ENCODE results near the gene TRIOBP.

The TRIOBP gene

DNA sequence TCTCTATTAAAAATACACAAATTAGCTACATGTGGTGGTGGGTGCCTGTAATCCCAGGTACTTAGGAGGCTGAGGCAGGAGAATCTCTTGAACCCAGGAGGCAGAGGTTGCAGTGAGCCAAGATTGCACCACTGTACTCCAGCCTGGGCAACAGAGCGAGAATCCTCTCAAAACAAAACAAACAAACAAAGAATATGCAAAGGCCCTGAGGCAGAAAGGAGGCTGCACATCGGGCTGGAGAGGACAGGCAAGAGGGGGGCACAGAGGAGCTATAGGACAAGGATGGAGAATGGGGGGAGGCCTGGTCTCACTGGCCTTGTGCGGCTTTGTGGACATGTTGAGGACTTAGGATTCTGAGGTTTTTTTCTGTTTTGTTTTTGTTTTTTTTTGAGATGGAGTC lies 8.4 kb downstream of the TRIOBP start:
- TF ChIP-seq, protein P1, sequence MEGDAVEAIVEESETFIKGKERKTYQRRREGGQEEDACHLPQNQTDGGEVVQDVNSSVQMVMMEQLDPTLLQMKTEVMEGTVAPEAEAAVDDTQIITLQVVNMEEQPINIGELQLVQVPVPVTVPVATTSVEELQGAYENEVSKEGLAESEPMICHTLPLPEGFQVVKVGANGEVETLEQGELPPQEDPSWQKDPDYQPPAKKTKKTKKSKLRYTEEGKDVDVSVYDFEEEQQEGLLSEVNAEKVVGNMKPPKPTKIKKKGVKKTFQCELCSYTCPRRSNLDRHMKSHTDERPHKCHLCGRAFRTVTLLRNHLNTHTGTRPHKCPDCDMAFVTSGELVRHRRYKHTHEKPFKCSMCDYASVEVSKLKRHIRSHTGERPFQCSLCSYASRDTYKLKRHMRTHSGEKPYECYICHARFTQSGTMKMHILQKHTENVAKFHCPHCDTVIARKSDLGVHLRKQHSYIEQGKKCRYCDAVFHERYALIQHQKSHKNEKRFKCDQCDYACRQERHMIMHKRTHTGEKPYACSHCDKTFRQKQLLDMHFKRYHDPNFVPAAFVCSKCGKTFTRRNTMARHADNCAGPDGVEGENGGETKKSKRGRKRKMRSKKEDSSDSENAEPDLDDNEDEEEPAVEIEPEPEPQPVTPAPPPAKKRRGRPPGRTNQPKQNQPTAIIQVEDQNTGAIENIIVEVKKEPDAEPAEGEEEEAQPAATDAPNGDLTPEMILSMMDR (conservative IDR thresholded peaks at IDR 0.05; ENCODE audit: low read depth), result no peak
- no peak for DNase-seq (ENCODE audit: low spot score)
- no peak overlapping the region for H3K27ac ChIP-seq
- POLR2A ChIA-PET (ENCODE audit: low non-redundant PET), result no interaction called here
- CTCF ChIA-PET, result no interaction called here

DNA sequence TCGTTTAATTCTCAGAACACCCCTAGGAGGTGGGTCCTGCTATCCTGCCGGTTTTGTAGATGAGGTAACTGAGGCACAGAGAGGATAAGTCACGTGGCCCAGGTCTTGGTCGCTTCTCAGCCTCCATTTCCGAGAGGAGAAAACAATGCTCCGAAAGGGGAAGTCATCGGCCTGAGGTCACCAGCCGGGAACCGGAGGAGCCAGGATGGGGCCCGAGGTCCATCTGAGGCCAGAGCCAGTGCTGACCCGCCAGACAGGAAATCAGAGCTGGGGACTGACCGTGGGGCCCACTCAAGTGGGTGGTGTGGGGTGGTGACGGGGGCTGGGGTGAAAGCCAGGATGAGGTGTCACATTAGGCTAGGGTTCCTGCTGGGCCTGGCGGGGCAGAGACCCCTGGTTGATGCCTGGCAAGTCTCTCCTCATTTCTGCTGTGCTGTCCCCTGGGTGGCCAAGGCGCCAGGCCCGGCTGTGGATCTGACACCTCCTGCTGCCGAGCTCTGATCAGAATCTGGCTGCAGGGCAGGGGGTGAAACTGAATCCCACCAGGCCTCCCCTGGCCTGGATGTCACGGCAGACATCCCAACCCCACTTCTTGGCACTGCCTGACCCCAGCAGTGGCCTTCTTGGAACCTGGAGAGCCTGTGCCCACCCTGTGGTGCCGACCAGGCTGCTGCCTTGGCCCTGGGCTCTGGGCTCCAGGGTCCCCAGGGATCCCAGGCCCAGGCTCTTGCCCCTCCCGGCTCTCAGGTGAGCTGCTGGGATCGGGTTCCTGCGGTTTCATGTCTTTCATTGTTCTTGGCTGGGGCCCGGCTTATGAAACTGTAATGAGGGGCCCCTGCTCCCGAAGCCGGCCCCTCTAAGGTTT lies 12.0 kb downstream of the TRIOBP start:
- no peak overlapping the region for H3K27ac ChIP-seq
- no peak for DNase-seq (ENCODE audit: low spot score)
- ChIA-PET POLR2A (ENCODE audit: low non-redundant PET) (no interaction called here), CTCF (no interaction called here)
- TF ChIP-seq, protein P1 (conservative IDR thresholded peaks at IDR 0.05; ENCODE audit: low read depth), result no peak

DNA sequence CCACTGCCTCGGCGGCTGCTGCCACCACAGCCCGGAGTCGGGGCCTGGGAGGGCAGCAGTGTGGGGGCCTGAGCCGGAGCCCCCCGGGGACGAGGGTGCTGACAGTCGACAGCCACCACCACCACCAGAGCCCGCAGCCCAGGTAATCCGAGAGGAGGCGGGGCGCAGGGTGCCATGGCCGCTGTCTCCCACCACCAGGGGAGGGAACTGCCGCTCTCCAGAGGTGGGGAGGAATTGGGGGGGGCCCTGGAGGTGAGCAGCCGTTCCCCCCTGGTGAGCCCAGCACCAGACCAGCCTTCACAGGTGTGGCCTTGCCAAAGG lies 12.6 kb downstream of the TRIOBP start:
- no peak for DNase-seq (ENCODE audit: low spot score)
- ChIA-PET CTCF (no interaction called here), POLR2A (ENCODE audit: low non-redundant PET) (no interaction called here)
- TF ChIP-seq, protein P1 (conservative IDR thresholded peaks at IDR 0.05; ENCODE audit: low read depth), result no peak
- no peak overlapping the region for H3K27ac ChIP-seq

DNA sequence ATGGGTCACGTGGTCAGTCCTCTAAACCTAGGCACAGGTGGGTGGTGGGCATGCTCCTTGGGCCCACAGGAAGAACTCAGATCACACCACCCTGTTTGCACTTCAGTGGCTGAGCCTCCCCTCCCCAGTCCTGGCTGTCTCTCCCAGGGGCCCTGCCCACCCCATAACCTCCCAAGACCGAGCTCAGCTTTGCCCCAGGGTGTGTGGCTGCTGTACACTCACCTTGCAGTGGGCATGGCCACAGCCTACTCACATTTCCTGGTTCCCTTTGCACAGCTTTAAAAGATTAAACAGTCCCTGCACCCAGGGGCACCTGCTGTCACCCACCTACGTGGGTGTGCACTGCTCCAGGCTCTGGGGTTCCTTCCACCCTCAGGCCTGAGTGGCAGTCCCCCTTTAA lies 13.8 kb downstream of the TRIOBP start:
- ChIA-PET CTCF (no interaction called here), POLR2A (ENCODE audit: low non-redundant PET) (no interaction called here)
- TF ChIP-seq, protein P1 (conservative IDR thresholded peaks at IDR 0.05; ENCODE audit: low read depth), result no peak
- H3K27ac ChIP-seq, result no peak overlapping the region
- no peak for DNase-seq (ENCODE audit: low spot score)

DNA sequence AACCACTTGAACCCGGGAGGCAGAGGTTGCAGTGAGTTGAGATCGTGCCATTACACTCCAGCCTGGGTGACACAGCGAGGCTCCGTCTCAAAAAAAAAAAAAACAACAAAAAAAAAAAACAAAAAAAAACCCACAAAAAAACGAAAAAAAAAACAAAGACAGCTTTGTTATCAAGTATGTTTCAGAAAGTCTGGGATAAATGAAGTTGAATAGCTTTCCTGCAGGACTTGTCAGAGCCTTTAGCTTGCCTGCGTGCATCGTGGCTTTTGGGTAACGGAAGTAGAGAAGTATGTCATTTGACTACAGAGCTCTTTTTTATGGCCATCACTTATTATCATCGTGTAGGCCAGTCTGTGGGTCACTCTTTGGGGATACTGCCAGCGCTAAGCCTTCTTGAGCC lies 14.6 kb downstream of the TRIOBP start:
- POLR2A ChIA-PET (ENCODE audit: low non-redundant PET), result interaction anchor here (0.7 kb wide), 1 partner anchor 94 kb away, joined by 3 read pairs; no protein-coding TSS in a partner anchor
- TF ChIP-seq, protein P1 (conservative IDR thresholded peaks at IDR 0.05; ENCODE audit: low read depth), result no peak
- CTCF ChIA-PET, result interaction anchor here (0.7 kb wide), 1 partner anchor 19 kb away, joined by 8 read pairs; no protein-coding TSS in a partner anchor

DNA sequence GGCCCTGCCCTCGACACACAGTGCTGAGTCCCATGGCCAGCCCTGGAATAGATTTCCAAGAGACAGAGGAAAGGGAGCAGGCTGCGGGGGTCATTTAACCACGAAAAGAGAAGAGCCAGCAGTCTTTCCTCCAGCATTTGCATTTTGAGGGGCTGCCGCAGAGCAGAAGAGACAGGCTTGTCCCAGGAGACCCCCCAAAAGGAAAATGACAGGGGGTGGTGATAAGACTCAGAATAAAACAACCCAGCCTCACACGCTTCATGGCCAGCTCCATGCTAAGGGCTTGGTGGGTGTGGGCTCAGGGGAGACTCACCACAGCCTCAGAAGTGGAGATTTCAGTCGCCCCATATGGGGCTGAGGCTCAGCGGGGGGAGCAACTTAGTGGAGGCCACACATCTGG lies 16.9 kb downstream of the TRIOBP start:
- H3K27ac ChIP-seq, result no peak overlapping the region
- ChIA-PET POLR2A (ENCODE audit: low non-redundant PET) (no interaction called here), CTCF (no interaction called here)
- TF ChIP-seq, protein P1 (conservative IDR thresholded peaks at IDR 0.05; ENCODE audit: low read depth), result no peak
- DNase-seq (ENCODE audit: low spot score), result no peak

More for the DNA sequence above, 14.6 kb downstream of the TRIOBP start:
- H3K27ac ChIP-seq, result no peak overlapping the region
- no peak for DNase-seq (ENCODE audit: low spot score)
